Endometrial microvascular endothelial cells (primary cell): ENCODE measurements around the gene ERGIC2. TPM values are rescaled to one million over a fixed set of nuclear protein-coding genes. Genes with fewer than 3 reads are reported as not detected.
"Not testable (repeated sequence)": the region's sequence is repeated elsewhere in the genome, so short reads cannot be mapped to it uniquely, and the experiment has no call there.

Experiments used
- in situ Hi-C: cut with HindIII; loops from 2 replicates; pipeline ENCODE4 v1.10.0; 2017; ENCODE audit warnings: low sequenced_read_pairs, low pct_unique_long_range_greater_than_20kb; ENCODE audit errors: inconsistent ontology term
- total RNA-seq: library from RNA; depleted of rRNA; stranded (reverse); fragments of >200 nt; gene quantifications from one replicate; pipeline ENCODE4 v1.2.3, GENCODE V29; 2015; ENCODE audit errors: inconsistent ontology term

Gene ERGIC2
- total RNA-seq, 1 donor from 2014 or later: 83.4 TPM

DNA sequence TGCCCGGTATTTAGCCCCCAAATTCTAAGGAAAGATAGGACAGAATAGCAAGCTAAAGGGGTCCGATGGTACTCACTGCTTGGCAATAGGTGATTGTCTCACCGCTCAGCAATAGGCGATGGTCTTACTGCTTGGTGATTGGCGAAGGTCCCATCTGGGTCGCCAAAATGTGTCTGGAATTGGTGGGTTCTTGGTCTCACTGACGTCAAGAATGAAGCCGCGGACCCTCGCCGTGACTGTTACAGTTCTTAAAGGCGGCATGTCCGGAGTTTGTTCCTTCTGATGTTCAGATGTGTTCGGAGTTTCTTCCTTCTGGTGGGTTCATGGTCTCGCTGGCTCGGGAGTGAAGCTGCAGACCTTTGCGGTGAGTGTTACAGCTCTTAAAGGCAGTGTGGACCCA is 4.2 kb upstream of the ERGIC2 start:
- in situ Hi-C loops: not testable (repeated sequence)

- in situ Hi-C loops: no loop called here
These were observed 1.3 kb upstream of the ERGIC2 start for GRCh38 chr12:29382251-29382650.

GRCh38 chr12:29376118-29376517 is 4.9 kb downstream of the ERGIC2 start:
- in situ Hi-C loops: no loop called here

- in situ Hi-C loops: no loop called here
These were observed 6.1 kb downstream of the ERGIC2 start for GRCh38 chr12:29374913-29375312.

DNA sequence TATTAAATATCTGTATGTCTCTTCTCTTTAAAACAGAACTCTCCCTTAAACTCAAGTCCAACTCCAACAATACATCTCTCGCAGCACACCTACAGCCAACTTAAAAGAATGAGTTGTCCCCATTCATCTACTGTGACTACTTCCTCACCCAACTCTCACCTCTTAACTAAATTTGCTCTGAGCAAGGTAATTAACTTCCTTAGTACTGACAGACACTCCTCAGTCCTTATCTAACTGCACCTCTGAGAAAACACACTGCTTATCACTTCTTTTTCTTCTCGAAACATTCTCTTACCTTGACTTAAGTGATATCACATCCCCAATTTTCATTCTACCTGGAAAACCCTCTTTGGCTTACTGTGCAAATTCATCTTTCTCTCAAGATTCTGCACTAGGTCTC is 7.0 kb downstream of the ERGIC2 start:
- in situ Hi-C loops: no loop called here

DNA sequence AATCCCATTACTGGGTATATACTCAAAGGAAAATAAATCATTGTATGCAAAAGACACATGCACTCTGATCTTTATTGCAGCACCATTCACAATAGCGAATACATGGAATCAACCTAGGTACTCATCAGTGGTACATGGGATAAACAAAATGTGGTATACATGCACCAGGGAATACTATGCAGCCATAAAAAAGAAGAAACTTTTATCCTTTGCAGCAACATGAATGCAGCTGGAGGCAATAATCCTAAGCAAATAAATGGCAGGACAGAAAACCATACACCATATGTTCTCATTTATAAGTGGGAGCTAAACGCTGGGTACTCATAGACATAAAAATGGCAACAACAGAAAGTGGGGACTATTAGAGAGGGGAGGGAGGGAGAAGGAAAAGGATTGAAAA is 15.9 kb downstream of the ERGIC2 start:
- in situ Hi-C loops: no loop called here

- in situ Hi-C loops: no loop called here
These were observed 26.0 kb downstream of the ERGIC2 start for GRCh38 chr12:29354954-29355353.

DNA sequence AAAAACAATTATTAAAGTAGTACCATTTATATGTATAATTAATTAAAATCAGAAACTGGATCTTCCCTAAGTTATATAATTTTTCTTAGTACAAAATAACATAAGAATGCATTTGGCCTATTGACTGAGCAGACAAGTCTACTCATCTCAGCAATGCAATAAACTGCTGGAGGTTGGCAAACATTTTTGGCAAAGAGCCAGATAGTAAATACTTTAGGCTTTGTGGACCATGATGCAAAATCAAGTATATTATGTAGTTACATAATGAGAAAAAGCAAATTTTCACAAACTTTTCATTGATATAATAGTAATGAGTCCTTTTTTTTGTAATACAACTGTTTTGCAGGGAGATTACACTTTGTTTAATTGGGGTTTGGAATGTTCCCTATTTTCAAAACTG is 30.9 kb downstream of the ERGIC2 start:
- in situ Hi-C loops: no loop called here

DNA sequence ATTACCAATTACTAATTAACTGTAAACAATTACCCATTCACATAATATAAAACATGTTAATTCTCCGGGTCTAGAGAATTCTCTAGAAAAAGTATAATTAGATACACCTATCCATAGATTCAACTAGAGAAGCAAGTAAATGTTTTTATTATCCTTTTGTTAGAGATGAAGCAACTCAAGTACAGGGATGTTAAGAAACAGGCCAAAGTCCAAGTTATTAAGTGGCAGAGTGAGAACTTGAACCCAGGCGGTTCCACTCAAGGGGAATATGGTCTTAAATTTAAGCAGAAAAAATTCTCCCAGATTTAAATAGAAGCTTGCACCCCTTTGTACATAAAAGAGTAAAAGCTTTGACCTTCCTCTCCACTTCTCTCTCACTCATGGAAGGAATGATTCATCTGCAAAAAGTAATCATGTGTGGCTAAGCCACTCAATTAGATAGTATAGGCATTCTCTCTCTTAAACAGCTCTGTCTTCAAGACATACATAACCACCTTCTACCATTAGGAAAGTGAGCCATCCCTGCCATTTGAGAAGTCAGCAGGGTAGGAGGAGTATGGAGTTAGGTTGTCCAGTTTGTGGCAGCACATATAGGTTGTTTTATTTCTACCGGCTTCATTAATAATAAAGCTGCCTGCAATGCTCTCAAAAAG is 34.1 kb downstream of the ERGIC2 start:
- in situ Hi-C loops: no loop called here

- in situ Hi-C loops: no loop called here
These were observed 37.8 kb downstream of the ERGIC2 start for GRCh38 chr12:29343022-29343799.

DNA sequence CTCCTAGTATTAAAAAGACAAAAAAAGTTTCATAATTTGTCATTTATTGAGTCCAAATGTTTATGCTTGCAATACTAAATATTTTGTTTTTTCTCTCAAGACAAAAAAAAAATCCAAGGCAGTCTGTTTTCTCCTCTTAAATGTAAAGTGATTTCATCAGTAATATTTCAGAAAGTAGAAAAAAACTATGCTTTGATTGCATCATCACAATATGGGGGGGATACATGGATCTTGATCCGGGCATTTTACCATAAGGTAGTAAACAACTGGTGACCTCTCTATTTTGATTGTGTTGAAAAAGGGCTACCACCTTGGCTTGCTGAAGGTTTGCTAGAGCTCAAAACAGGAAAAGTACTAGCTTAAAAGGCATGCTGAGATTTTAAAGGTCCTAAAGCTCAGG is 43.6 kb downstream of the ERGIC2 start:
- in situ Hi-C loops: no loop called here

DNA sequence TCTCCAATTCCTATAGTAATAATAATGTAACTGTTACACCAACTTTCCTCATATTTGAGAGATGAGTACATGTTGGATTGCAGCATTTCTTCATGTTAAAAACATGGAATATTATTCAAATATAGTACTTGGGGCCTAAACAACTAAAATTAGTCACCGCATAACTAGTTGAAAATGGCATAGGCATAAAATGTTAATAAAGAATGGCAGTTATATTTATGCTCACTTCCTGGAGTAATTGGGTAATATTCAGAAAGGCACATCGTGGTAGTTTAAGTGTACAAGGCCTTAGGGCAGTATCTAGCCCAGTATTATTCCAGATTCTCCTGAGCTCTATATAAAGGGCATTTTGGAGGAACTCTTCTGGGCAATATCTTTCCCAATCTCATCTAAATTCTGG is 46.0 kb downstream of the ERGIC2 start:
- in situ Hi-C loops: no loop called here

- in situ Hi-C loops: no loop called here
These were observed 47.8 kb downstream of the ERGIC2 start for GRCh38 chr12:29333178-29333577.

GRCh38 chr12:29329411-29329810 is 51.6 kb downstream of the ERGIC2 start:
- in situ Hi-C loops: no loop called here

GRCh38 chr12:29322157-29322556 is 58.8 kb downstream of the ERGIC2 start:
- in situ Hi-C loops: no loop called here

DNA sequence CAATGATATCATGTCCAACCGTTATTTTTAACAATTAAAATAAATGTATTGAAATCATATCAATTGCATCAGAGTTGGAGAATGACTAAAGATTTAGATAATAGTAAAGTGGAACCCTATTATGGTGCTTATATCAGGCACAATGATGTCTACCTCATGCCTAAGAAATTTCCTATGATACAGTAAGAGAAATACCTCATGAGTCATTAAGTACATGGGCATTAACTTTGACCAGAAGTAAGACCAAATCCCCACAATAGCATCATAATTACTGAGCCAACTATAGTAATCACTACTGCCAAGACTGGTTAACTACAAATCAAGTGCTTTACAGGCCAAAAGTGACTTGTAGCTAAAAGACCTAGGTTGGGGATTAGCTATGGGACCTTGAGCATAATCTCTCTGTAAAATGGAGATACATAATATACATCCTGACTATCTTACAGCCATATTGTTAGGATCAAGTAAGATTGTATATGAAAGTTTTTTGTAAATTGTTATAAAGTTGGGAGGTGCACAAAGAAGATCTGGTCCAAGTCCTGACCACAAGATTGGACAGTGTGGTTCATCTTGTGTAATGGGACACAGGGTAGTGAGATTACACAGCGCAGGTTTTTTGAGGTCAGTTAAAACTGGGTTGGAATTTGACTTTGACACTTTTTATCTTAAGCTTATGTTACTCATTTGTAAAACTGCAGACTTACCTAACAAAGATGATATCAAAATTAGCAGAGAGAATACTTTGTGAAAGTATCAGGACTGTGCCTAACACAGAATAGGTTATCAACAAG is 60.5 kb downstream of the ERGIC2 start:
- in situ Hi-C loops: no loop called here

DNA sequence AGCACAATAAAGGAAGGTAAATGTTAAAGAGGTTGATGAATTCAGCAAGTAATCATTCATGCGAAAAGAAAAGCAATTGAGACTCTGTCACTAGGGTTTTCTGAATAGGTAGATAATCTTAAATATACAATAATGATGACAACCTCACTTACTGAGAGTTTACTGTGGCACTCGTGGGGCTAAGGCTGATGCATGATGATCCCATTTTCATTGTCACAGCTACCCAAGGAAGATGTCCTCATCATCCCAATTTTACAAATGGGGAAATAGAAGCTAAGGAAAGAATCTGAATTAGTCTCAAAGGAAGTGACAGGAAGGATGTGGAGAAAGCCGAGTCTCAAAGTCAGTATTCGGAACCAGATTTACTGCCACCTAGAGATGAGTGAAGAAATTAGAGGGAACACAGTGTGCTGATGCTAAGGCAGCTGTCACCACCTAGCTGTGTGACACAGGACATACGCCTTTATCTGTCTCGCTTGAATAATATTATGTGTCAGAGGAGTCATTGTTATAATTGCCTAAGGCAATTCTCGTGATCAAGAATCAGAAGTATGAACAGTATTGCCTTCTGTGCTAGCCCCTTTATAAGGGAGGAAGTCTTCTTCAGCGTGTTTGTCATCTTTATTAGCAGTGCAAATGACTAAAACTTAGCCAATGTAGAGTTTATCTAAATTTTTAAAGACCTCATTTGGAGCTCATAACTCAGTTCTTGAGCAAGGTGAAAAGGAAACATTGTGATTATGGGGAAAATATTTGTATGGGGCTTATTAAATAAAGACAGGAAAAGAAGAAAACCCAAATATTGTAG is 63.2 kb downstream of the ERGIC2 start:
- in situ Hi-C loops: no loop called here

DNA sequence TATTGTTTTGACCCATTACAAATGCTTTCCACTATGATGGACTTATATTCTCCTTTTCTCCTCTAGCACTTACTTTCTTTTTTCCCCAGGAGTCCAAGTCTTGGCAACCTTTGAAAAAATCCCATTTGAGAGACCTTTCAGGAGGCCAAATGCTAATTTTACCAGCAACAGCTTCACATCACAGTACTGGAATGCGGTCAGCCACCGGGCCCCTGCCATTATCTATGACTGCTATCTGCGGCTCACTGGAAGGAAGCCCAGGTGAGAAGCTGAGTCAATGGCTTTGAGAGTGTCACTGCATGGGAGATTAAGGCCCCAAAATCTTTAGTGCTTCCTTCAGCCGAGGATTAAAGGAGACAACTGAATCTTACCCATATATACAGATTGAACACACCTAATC is 64.2 kb downstream of the ERGIC2 start:
- in situ Hi-C loops: no loop called here

DNA sequence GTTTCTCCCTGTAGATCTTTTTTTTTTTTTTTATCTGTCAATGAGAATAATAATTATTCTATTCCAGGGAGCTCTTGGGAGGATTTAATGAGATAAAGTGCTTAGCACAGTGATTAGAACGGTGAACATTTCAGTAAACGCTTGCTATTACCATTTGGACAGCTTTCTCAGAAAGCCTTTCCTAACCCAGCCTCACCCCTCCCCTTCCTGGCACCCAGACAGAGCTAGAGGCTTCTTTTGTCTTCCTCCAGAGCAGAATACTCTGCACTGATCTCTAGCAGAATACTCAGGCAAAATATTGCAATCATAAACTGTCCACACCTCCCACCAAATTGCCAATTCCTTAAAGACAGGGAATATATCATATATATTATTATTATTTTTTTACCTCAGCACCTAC is 66.6 kb downstream of the ERGIC2 start:
- in situ Hi-C loops: no loop called here
